Fibroblast of skin of back (primary cell): ENCODE measurements around the gene FABP7.

Source experiments
- DNase-seq: peaks from one replicate; pipeline ENCODE4 v3.0.0-alpha.2; 2013

Gene FABP7

GRCh38 chr6:122760330-122760729 is 19.2 kb upstream of the FABP7 start:
- no peak for DNase-seq

- DNase-seq, result no peak
These were observed 13.3 kb upstream of the FABP7 start for GRCh38 chr6:122766256-122766655.

- no peak for DNase-seq
These were observed 8.5 kb upstream of the FABP7 start for GRCh38 chr6:122770835-122771601.

GRCh38 chr6:122772724-122773415 is 6.6 kb upstream of the FABP7 start:
- DNase-seq, result no peak

- DNase-seq, result no peak
These were observed 3.5 kb upstream of the FABP7 start for GRCh38 chr6:122775975-122776374.

- DNase-seq, result no peak
These were observed 1.2 kb upstream of the FABP7 start for GRCh38 chr6:122778302-122778701.

GRCh38 chr6:122778985-122779661 is 393 bp upstream of the FABP7 start:
- no peak for DNase-seq

- no peak for DNase-seq
These were observed 598 bp downstream of the FABP7 start for GRCh38 chr6:122780114-122780513.

GRCh38 chr6:122781716-122782115 is 2.2 kb downstream of the FABP7 start:
- no peak for DNase-seq

GRCh38 chr6:122783401-122783800 is 3.9 kb downstream of the FABP7 start:
- DNase-seq, result no peak

GRCh38 chr6:122785891-122786290 is 6.4 kb downstream of the FABP7 start:
- no peak for DNase-seq

- DNase-seq, result no peak
These were observed 8.2 kb downstream of the FABP7 start for GRCh38 chr6:122787721-122788120.

GRCh38 chr6:122788208-122788607 is 8.7 kb downstream of the FABP7 start:
- DNase-seq, result no peak

- no peak for DNase-seq
These were observed 9.2 kb downstream of the FABP7 start for GRCh38 chr6:122788663-122789181.

- peak; percentile 74 for DNase-seq
These were observed 9.9 kb downstream of the FABP7 start, which contains the start of gene SMPDL3A for GRCh38 chr6:122789182-122790027. Gene SMPDL3A (plus strand): TSS chr6:122789258. CDS start chr6:122789347, 89 bp downstream.

- no peak for DNase-seq
These were observed 10.5 kb downstream of the FABP7 start for GRCh38 chr6:122790028-122790422.

- DNase-seq, result peak; percentile 20
These were observed 11.2 kb downstream of the FABP7 start for GRCh38 chr6:122790423-122791309.

- DNase-seq, result no peak
These were observed 11.8 kb downstream of the FABP7 start for GRCh38 chr6:122791310-122791679.

- DNase-seq, result no peak
These were observed 13.2 kb downstream of the FABP7 start for GRCh38 chr6:122792766-122793165.

GRCh38 chr6:122797537-122797936 is 18.0 kb downstream of the FABP7 start:
- no peak for DNase-seq

GRCh38 chr6:122798099-122798641 is 18.7 kb downstream of the FABP7 start:
- peak; percentile 54 for DNase-seq
